Measurements from ENCODE around the gene GSAP. TPM values are rescaled to one million over a fixed set of nuclear protein-coding genes. Genes with fewer than 3 reads are reported as not detected.
"Not testable (repeated sequence)": the region's sequence is repeated elsewhere in the genome, so short reads cannot be mapped to it uniquely, and the experiment has no call there.

Gene GSAP
- total RNA-seq, 2 donors from 2014 or later, result 3.7 to 7.7 TPM

DNA sequence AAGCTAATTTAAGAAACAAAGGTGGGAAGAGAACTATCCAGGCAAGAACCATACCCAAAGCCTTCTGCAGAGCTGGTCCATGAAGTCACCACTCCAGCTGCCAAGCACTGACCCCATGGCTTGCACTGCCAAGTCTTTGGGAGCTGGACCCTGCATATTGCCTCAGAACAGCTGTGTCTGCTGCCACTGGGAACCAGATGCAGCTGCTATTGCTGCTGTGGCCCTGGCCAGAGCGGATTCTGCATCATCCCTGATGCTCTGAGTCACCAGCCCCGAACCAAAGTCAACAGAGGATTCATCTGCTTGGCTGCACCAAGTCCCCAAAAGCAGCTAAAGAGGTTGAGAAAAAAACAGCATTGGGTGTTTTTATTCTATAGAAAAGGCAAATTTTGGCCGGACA is 39.2 kb upstream of the GSAP start:
- intact Hi-C loops (cut with DNase I), result no loop called here
- no peaks in the 10 kb centered on the region for H3K4me1 ChIP-seq
- TF ChIP-seq, protein P1, sequence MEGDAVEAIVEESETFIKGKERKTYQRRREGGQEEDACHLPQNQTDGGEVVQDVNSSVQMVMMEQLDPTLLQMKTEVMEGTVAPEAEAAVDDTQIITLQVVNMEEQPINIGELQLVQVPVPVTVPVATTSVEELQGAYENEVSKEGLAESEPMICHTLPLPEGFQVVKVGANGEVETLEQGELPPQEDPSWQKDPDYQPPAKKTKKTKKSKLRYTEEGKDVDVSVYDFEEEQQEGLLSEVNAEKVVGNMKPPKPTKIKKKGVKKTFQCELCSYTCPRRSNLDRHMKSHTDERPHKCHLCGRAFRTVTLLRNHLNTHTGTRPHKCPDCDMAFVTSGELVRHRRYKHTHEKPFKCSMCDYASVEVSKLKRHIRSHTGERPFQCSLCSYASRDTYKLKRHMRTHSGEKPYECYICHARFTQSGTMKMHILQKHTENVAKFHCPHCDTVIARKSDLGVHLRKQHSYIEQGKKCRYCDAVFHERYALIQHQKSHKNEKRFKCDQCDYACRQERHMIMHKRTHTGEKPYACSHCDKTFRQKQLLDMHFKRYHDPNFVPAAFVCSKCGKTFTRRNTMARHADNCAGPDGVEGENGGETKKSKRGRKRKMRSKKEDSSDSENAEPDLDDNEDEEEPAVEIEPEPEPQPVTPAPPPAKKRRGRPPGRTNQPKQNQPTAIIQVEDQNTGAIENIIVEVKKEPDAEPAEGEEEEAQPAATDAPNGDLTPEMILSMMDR (IDR thresholded peaks at IDR 0.05), result no peak
- no peaks in the 10 kb centered on the region for H3K36me3 ChIP-seq
- no peak overlapping the region for H3K27ac ChIP-seq
- peak; percentile 34 for DNase-seq
- no peaks in the 10 kb centered on the region for H3K27me3 ChIP-seq
- H3K9me3 ChIP-seq, result no peaks in the 10 kb centered on the region
- no peak overlapping the region for H3K4me3 ChIP-seq
- H3K9ac ChIP-seq (ENCODE audit: low read depth in 2 of 2, low read length in 2 of 2), result no peak overlapping the region

DNA sequence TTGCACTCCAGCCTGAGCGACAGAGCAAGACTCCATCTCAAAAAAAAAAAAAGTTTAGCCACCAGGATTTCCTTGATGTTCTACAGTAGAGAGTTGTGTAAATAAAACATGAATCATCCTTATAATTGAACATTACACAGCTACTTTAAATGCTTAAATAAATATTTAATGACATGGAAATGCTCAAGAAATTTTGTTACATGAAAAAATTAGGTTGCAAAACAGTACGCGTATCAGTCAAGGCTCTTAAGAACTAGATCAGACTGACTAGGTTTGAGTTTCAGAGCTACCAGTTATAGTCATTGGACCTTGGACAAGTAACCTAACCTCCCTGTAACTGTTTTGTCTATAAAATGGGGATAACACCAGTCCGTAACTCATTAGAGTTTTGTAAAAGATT is 38.7 kb upstream of the GSAP start:
- H3K36me3 ChIP-seq, result no peaks in the 10 kb centered on the region
- no peak overlapping the region for H3K27ac ChIP-seq
- TF ChIP-seq, protein P1 (IDR thresholded peaks at IDR 0.05), result no peak

DNA sequence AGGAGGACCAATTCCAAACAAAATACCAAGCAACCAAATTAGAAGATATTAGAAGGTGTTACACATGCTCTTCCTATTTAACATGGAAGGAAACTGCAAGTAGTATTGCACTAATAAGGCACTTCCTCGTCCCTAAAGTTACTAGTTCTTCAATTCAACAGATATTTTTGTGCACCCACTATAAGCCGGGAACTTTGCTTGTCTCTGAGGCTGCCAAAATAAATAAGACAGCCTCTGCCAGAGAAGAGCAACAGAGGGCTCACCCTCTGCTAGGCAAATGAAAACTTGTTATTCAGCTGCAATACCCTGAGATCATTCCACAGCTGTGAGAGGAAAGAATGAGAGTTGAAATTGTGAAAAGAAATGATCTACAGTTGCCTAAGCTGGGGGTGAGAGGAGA is 37.4 kb upstream of the GSAP start:
- no peaks in the 10 kb centered on the region for H3K4me1 ChIP-seq
- no peak for DNase-seq
- H3K27ac ChIP-seq, result no peak overlapping the region
- no peaks in the 10 kb centered on the region for H3K36me3 ChIP-seq
- TF ChIP-seq, protein P1 (IDR thresholded peaks at IDR 0.05), result no peak
- no peak overlapping the region for H3K4me3 ChIP-seq
- H3K9me3 ChIP-seq, result no peaks in the 10 kb centered on the region
- H3K9ac ChIP-seq (ENCODE audit: low read depth in 2 of 2, low read length in 2 of 2), result no peak overlapping the region
- H3K27me3 ChIP-seq, result no peaks in the 10 kb centered on the region
- intact Hi-C loops (cut with DNase I), result no loop called here

More for the DNA sequence above, 38.7 kb upstream of the GSAP start:
- no peak for DNase-seq
- H3K9ac ChIP-seq (ENCODE audit: low read depth in 2 of 2, low read length in 2 of 2), result no peak overlapping the region
- intact Hi-C loops (cut with DNase I), result no loop called here
- no peaks in the 10 kb centered on the region for H3K9me3 ChIP-seq
- no peaks in the 10 kb centered on the region for H3K27me3 ChIP-seq
- no peak overlapping the region for H3K4me3 ChIP-seq
- H3K4me1 ChIP-seq, result no peaks in the 10 kb centered on the region

DNA sequence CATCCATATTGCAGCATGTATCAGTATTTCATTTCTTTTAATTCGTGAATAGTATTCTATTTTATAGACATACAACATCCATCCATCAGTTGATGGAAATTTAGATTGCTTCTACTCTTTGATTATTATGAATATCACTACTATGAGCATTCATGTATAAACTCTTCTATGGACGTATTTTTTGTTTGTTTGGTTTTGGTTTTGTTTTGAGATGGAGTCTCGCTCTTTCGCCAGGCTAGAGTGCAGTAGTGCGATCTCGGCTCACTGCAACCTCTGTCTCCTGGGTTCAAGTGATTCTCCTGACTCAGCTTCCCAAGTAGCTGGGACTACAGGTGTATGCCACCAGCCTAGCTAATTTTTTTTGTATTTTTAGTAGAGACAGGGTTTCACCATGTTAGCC is 35.8 kb upstream of the GSAP start:
- H3K9ac ChIP-seq (ENCODE audit: low read depth in 2 of 2, low read length in 2 of 2); H3K27ac ChIP-seq; intact Hi-C loops (cut with DNase I); DNase-seq; H3K36me3 ChIP-seq; H3K4me3 ChIP-seq; H3K9me3 ChIP-seq; H3K27me3 ChIP-seq; H3K4me1 ChIP-seq: not testable (repeated sequence)

DNA sequence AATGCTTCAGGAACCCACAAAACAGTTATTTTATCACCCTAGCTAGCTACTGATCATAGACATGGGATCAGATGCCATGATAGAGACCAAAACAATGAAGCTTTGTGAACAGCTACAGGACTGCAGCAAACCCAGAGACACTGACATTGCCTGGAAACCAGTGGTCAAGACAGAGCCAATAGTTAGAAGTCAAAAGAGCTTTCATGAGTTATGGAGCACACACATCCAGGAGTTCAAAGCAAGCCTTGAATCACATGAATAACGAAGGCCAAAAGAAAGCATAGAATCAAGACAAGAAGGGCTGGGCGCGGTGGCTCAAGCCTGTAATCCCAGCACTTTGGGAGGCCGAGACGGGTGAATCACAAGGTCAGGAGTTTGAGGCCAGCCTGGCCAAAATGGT is 34.5 kb upstream of the GSAP start:
- Histone ChIP-seq H3K9ac (ENCODE audit: low read depth in 2 of 2, low read length in 2 of 2) (no peak overlapping the region), H3K4me1 (no peaks in the 10 kb centered on the region), H3K9me3 (no peaks in the 10 kb centered on the region), H3K27me3 (no peaks in the 10 kb centered on the region), H3K27ac (no peak overlapping the region), H3K4me3 (no peak overlapping the region), H3K36me3 (no peaks in the 10 kb centered on the region)
- TF ChIP-seq, protein P1 (IDR thresholded peaks at IDR 0.05), result no peak
- DNase-seq, result no peak
- intact Hi-C loops (cut with DNase I), result no loop called here

DNA sequence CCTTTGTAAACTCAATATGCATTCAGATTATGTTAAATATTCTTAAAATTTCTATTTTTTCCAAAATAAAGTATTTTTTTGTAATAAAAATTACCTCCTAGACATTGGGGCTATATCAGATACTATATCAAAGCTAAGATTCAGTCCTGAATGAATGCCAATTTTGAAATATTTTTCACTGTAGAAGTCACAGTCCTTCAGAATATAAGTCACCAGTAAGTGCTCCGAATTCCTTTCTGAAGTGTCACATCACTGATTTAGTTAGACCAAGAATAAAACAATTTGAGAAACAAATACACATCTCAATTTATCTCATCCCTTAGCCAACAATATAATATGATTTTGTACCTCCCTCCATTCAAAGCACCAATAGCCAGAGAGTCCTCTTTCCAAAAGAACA is 33.9 kb upstream of the GSAP start:
- H3K9ac ChIP-seq (ENCODE audit: low read depth in 2 of 2, low read length in 2 of 2), result no peak overlapping the region
- intact Hi-C loops (cut with DNase I), result no loop called here
- TF ChIP-seq, protein P1 (IDR thresholded peaks at IDR 0.05), result no peak

More for the DNA sequence above, 33.9 kb upstream of the GSAP start:
- Histone ChIP-seq H3K4me1 (no peaks in the 10 kb centered on the region), H3K4me3 (no peak overlapping the region), H3K27ac (no peak overlapping the region), H3K27me3 (no peaks in the 10 kb centered on the region), H3K9me3 (no peaks in the 10 kb centered on the region), H3K36me3 (no peaks in the 10 kb centered on the region)
- DNase-seq, result no peak

All from colonic mucosa (tissue), 4 donors.